Kidney epithelial cell (primary cell): ENCODE data around the gene MOBP. TPM values are rescaled to one million over a fixed set of nuclear protein-coding genes. Genes with fewer than 3 reads are reported as not detected.

ENCODE experiments used
- DNase-seq: peaks from one replicate; pipeline ENCODE4 v3.0.0-alpha.2; 2010; ENCODE audit warnings: low read depth
- H3K27me3 ChIP-seq: 2 replicates; pipeline ENCODE4 v1.6.0; 2011; ENCODE audit warnings: low read length; ENCODE audit not compliant: control insufficient read depth, insufficient read depth
- H3K36me3 ChIP-seq: 2 replicates; pipeline ENCODE4 v1.5.1; 2011; ENCODE audit warnings: low read length; ENCODE audit not compliant: control insufficient read depth, insufficient read depth
- H3K4me3 ChIP-seq: 2 replicates; pipeline ENCODE4 v1.5.1; 2011; ENCODE audit warnings: low read depth, mild to moderate bottlenecking, control low read depth, low read length
- total RNA-seq: library from RNA; depleted of rRNA; stranded (reverse); fragments of >200 nt; gene quantifications from 2 replicates; pipeline ENCODE4 v1.2.3, GENCODE V29; 2015
- TF ChIP-seq, protein P1 (sequence below): IDR thresholded peaks from 2 replicates; pipeline ENCODE4 v1.5.1; 2011; ENCODE audit warnings: mild to moderate bottlenecking, moderate library complexity, low read length, control low read depth, inconsistent platforms; ENCODE audit not compliant: insufficient read depth, poor library complexity, severe bottlenecking

MOBP gene
- total RNA-seq, 1 donor from 2014 or later, result 0.08 TPM

DNA sequence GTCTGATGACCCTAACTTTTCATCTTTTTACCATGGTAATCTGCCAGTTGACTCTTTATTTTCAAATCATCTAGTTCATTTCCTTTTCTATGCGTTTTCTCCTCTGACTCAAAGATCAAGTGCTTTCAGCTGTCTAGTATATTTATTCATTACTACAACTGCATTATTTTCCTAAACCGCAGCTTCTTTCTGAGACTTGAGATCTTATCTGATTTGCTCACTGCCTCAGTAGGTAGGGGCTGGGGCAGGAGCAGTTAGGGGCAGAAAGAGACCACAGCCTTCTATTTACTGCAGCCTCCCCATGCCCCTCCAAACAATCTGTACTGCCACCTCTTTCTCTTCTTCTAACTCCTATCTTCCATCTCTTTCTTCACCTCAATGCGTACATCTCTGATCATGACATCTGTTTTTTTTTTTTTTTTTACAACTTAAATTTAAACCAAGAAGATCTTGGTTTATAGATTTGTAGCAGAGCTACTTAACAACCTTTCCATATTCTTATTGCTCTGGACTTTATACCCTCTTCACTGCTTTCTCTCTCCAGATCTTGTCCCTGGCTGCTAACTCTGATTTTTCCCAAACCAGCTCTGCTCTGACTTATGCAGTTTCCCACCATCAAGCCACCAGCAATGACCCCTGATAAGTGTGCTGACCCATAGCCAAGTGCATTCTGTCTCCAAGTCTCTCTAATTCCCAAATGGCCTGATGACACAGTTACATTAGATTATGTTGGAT lies 52.2 kb downstream of the MOBP start:
- Histone ChIP-seq H3K27me3 (no peaks in the 10 kb centered on the region), H3K4me3 (no peak overlapping the region), H3K36me3 (no peaks in the 10 kb centered on the region)
- DNase-seq, result no peak
- TF ChIP-seq, protein P1, sequence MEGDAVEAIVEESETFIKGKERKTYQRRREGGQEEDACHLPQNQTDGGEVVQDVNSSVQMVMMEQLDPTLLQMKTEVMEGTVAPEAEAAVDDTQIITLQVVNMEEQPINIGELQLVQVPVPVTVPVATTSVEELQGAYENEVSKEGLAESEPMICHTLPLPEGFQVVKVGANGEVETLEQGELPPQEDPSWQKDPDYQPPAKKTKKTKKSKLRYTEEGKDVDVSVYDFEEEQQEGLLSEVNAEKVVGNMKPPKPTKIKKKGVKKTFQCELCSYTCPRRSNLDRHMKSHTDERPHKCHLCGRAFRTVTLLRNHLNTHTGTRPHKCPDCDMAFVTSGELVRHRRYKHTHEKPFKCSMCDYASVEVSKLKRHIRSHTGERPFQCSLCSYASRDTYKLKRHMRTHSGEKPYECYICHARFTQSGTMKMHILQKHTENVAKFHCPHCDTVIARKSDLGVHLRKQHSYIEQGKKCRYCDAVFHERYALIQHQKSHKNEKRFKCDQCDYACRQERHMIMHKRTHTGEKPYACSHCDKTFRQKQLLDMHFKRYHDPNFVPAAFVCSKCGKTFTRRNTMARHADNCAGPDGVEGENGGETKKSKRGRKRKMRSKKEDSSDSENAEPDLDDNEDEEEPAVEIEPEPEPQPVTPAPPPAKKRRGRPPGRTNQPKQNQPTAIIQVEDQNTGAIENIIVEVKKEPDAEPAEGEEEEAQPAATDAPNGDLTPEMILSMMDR, result no peak

DNA sequence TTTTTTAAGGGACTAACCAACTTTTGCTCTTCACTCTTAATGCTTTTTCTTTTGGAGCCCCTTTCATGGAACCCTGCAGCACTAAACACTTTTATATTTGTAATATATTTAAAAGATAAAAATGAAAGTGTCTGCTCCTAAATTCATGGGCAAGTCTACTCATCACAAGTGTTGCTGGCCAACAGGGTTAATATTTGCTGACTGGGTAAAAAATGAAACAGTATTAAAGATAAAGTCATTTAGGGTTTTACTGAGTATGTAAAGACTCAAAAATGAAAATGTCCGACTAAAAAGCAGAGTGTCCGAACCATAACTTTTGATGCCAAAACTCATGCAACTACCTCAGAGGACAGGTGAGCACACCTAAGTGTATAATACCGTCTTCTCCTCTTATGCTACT lies 54.0 kb downstream of the MOBP start:
- no peak for DNase-seq
- TF ChIP-seq, protein P1, result no peak
- no peaks in the 10 kb centered on the region for H3K36me3 ChIP-seq
- H3K27me3 ChIP-seq, result no peaks in the 10 kb centered on the region
- no peak overlapping the region for H3K4me3 ChIP-seq

DNA sequence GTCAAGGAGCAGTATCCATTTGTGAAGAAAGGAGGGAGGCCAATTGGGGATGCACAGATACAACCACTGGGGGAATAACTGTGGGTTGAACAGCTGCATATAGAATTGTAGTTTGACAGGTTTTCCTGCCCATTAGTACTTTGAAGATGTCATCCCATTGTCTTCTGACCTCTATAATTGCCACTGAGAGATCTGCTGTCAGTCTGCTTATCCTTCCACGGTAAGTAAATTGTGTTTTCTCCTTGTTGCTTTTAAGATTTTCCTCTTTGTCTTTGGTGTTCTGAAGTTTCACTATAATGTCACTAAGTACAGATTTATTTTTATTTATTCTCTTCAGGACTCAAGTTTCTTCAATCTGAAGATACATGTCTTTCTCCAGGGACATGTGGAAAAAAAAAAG lies 56.6 kb downstream of the MOBP start:
- TF ChIP-seq, protein P1, result no peak
- H3K4me3 ChIP-seq, result no peak overlapping the region

DNA sequence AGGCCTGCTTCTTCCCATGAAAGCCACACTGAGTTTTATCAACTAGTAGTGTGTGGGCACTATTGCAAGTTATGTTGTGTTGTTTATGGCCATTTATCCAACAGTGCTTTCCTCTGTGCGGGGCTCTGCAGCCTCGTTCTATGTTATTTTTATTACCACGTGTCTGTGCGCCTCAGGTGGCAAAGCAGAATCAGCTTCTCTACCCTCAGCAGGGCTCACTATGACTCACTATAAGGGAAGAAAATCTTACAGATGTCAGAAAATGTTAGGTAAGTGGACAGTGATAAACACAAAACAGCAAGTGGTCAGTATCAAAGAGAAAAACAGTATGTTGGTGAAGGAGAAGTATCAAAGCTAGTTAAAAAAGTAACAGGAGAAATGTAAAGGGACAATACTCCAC lies 61.4 kb downstream of the MOBP start:
- H3K36me3 ChIP-seq, result no peaks in the 10 kb centered on the region
- TF ChIP-seq, protein P1, result no peak
- DNase-seq, result no peak
- H3K4me3 ChIP-seq, result no peak overlapping the region
- no peaks in the 10 kb centered on the region for H3K27me3 ChIP-seq

More for the DNA sequence above, 56.6 kb downstream of the MOBP start:
- H3K36me3 ChIP-seq, result no peaks in the 10 kb centered on the region
- DNase-seq, result no peak
- H3K27me3 ChIP-seq, result no peaks in the 10 kb centered on the region

DNA sequence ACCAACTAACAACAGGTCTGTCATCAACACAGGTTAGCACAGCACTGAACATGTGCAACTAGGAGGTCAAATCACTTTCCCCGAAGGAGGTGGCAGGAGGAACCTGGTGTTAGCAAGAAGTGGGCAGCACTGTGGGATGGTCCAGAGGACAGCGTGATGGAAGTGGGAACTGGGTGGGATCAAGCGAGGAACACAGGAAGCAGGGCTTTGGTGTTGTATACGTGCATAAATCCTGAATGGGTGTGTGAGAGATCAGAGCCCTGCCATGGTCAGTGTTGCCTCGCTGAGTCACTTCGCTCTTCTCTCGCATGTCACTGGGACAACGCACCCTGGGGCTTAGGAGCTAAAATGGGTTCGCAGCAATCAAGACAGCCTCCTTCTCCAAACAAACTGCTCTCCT lies 62.1 kb downstream of the MOBP start:
- no peak for DNase-seq
- no peaks in the 10 kb centered on the region for H3K36me3 ChIP-seq
- no peak overlapping the region for H3K4me3 ChIP-seq
- no peaks in the 10 kb centered on the region for H3K27me3 ChIP-seq
- TF ChIP-seq, protein P1, result no peak

DNA sequence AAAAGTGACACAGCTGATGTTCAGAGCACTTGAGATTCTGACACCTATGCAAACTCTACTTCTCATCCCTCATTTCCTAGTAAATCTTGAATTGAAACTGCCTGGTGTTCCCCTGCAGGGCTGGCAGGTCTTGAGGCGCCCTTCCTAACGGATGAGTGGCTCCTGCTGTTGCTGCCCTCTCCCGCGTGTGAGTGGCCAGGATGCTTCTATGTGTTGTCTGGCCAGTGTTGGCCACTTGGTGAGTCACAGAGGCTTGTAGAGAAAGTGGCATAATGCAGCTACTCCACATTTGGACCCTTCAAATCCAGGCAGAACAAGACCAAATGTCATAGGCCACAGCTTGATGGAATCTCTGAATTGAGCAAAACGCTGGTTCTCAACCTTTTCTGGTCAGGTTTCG lies 63.6 kb downstream of the MOBP start:
- TF ChIP-seq, protein P1, result no peak
- H3K4me3 ChIP-seq, result no peak overlapping the region

More for the DNA sequence above, 63.6 kb downstream of the MOBP start:
- Histone ChIP-seq H3K27me3 (no peaks in the 10 kb centered on the region), H3K36me3 (no peaks in the 10 kb centered on the region)
- DNase-seq, result no peak
